Inflammatory macrophage treated with lipopolysaccharide for 1 hour (primary cell): Measurements from ENCODE around the gene VEGFC.

Experiments used
- DNase-seq, 2 donors: peaks; one replicate each; pipeline ENCODE4 v3.0.0-alpha.2; 2020 to 2022

Gene VEGFC

GRCh38 chr4:176758731-176759130, 34.0 kb downstream of the VEGFC start:
- DNase-seq = no peak

GRCh38 chr4:176758323-176758722, 34.4 kb downstream of the VEGFC start:
- no peak for DNase-seq

- no peak for DNase-seq
These were observed 37.1 kb downstream of the VEGFC start for GRCh38 chr4:176755613-176756012.

- no peak for DNase-seq
These were observed 37.7 kb downstream of the VEGFC start for GRCh38 chr4:176755001-176755400.

GRCh38 chr4:176753049-176753448, 39.7 kb downstream of the VEGFC start:
- DNase-seq = no peak

- DNase-seq = no peak
These were observed 40.5 kb downstream of the VEGFC start for GRCh38 chr4:176752191-176752749.

- no peak for DNase-seq
These were observed 41.7 kb downstream of the VEGFC start for GRCh38 chr4:176751061-176751460.

- no peak for DNase-seq
These were observed 45.9 kb downstream of the VEGFC start for GRCh38 chr4:176746846-176747245.

- DNase-seq = no peak
These were observed 46.8 kb downstream of the VEGFC start for GRCh38 chr4:176745902-176746301.

- no peak for DNase-seq
These were observed 48.6 kb downstream of the VEGFC start for GRCh38 chr4:176744091-176744490.

GRCh38 chr4:176742211-176742610, 50.5 kb downstream of the VEGFC start:
- DNase-seq = no peak

GRCh38 chr4:176741253-176741652, 51.5 kb downstream of the VEGFC start:
- no peak for DNase-seq

- DNase-seq = no peak
These were observed 57.4 kb downstream of the VEGFC start for GRCh38 chr4:176735300-176735699.

GRCh38 chr4:176734461-176734860, 58.3 kb downstream of the VEGFC start:
- DNase-seq = no peak

- DNase-seq = no peak
These were observed 63.2 kb downstream of the VEGFC start for GRCh38 chr4:176729489-176729888.

GRCh38 chr4:176726803-176727202, 65.9 kb downstream of the VEGFC start:
- DNase-seq = no peak

- DNase-seq = no peak
These were observed 71.3 kb downstream of the VEGFC start for GRCh38 chr4:176721459-176721858.

- DNase-seq = no peak
These were observed 73.8 kb downstream of the VEGFC start for GRCh38 chr4:176718881-176719280.

- DNase-seq = no peak
These were observed 75.5 kb downstream of the VEGFC start for GRCh38 chr4:176717237-176717636.

GRCh38 chr4:176709417-176709816, 83.3 kb downstream of the VEGFC start:
- no peak for DNase-seq

GRCh38 chr4:176708771-176709311, 83.9 kb downstream of the VEGFC start:
- no peak for DNase-seq

- DNase-seq = no peak
These were observed 102.0 kb downstream of the VEGFC start for GRCh38 chr4:176690716-176691115.

- no peak for DNase-seq
These were observed 112.0 kb downstream of the VEGFC start for GRCh38 chr4:176680668-176681180.

- DNase-seq = no peak
These were observed 115.8 kb downstream of the VEGFC start for GRCh38 chr4:176676901-176677300.

- DNase-seq = no peak
These were observed 116.9 kb downstream of the VEGFC start for GRCh38 chr4:176675810-176676209.
